Activated CD4-positive, CD25-positive, alpha-beta regulatory T cell treated with anti-CD3 and anti-CD28 coated beads, Interleukin-2, amount 50 U/mL, for 24 hours (primary cell): ENCODE results near the gene COL5A2.

Experiments used
- ATAC-seq, 2 donors: fragments of 150-1000 bp; cut with Tn5 transposase; one replicate each; pipeline ENCODE4 v1.10.0; 2021; ENCODE audit warnings: mild to moderate bottlenecking in 1 of 2, moderate library complexity in 1 of 2

The COL5A2 gene

DNA sequence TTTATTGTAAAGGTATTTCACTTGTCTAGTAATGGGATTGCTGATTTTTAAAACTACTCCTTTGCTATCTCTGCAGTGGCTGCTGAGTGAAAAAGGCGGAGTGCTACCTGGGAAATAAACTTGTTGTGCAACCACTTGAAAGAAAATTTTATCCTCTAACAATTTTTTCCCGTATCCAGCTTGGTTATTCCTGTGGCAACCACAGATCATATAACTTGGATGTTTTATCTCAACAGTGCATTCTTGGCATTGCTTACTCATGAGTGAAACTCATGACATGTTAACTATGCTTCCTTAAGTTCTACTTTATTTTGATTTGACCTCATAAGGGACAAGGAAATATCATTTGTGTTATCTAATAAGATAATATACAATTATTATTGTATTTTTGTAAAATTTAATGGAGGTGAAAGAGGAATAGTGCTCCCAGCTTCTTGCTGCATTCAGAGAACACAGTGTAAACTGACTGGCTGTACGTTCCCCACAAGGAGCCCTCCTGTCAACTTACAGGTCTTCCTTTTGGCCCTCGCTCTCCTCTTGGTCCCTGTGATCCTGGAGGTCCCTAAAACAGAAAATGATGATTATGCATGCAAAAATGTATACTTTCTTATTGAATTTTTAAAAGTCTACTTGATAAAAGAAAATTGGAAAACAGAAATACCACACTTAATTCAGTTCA lies 82.7 kb downstream of the COL5A2 start:
- no peak for ATAC-seq

DNA sequence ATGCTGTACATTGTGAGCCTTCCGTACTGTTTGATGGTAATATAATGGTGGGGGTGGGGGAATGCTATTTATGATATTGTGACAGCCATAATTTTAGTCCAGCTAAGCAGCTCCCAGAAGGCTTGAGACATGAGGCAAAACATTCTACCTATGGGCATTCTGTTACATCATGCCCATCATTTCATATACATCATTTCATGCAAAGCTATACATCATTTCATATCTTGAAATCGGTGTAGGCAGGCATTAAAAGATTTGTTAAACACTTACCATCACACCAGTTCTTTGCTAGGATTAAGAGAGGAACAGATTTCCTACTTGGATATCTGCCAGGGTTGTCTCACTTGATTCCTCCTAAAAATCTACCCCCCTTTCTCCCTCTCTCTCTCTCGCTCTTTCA lies 84.5 kb downstream of the COL5A2 start:
- ATAC-seq: no peak

DNA sequence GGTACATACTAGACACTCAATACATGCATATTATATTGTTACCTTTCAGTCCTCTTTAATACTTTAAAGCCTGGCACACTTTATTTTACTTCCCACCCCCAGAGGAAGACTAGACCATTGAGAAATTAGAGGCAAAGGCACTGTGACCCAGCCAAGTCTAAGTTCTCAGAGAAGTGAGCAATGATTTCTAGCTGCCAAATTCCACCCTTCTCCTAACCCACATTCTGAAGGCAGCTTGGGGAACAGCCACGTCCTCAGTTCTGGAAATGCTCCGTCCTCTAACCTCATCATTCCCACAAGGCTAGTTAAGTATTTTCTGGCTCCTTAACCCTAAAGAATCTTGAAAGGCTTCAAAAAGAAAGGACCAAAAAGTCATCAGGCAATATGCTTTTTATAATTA lies 86.6 kb downstream of the COL5A2 start:
- ATAC-seq: no peak

DNA sequence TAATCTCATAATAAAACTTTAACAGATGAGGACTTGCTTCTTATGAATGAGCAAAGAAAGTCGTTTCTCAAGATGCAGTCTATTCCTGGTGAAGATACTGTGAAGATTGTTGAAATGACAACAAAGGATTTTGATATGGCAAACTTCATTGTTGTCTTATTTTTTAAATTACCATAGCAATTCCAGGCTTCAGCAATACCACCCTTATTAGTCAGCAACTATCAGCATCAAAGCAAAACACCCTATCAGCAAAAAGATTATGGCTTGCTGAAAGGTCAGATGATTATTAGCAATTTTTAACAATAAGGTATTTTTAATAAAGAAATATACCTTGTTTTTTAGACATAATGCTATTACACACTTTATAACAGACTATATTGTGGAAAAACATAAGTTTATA lies 88.3 kb downstream of the COL5A2 start:
- no peak for ATAC-seq

DNA sequence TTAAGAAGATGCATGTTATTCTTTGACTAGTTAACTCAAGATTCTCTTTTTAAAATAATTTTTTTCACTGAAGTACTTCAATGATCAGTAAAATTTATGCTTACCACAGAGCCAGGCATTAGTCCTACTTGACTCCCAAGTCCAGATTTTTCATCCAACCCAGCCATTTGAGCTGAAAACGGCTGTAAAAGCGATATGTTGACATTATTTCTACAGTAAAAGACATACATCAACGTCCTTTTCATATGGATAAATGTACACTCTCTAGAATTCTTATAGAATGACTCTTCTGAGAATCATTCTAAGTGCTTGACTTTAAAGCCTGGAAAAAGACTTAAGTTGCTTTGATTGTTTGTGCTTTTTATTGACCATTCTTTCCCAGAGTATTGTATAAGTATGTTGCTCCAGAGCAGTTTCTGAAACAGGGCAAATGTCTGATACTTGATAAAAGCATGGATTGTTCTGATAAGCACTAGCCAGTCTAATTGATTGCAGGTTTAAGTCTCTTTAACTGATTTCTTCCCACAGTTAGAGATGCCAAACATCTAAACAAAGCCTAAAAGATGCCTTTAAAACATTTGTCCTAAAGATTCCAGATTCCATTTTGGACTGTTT lies 90.9 kb downstream of the COL5A2 start:
- ATAC-seq: no peak

DNA sequence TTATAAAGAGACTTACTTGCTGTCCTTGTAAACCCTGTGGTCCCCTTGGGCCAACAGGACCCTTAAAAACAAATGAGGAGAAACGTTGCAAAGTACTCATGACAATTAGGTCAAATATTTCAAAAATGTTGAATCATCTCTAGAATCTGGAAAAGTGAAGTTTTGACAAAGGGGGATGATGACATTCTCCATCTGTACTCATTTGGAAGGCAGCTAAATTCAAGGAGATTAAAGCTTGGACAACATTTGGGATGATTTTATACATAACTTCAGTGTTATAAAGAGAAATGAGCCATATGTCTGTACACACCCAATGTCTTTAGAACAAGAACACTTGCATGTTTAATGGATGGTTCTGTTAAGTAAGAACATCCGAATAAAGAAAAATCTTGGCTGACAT lies 92.9 kb downstream of the COL5A2 start:
- ATAC-seq: no peak

DNA sequence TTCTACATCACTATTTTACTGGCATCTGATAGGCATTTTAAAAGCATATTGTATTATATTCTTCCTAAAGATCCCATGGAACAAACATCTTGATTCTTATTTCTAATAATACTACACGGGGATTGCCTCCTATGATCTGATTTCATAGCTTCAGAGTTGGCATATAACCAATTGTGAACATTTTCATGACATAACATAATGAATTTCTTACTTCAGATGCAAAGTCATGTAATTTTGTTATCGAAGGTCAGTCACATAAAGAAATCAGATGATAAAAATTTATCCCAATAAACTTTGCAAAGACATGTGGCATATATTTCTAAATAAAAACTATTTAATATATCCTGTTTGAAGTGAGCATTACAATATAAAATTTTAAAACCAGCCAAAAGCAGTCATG lies 93.3 kb downstream of the COL5A2 start:
- ATAC-seq: no peak

DNA sequence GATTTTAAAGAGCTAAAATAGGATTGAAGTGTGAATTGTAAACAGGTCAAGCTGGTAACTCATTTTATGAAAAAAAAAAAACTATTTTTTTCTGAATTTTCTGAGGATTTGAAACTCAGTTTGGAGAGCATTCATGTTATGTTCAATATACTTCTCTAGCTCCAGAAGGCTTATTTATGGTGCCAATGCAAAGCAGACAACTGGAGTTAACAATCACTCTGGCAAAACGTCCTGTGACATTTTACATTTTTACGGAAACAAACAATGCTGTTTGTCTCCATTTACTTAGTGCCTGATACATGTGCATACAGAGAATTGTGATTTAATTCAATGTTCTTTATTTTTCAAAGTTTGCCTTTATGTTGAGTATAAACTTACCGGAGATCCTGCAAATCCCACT lies 96.0 kb downstream of the COL5A2 start:
- no peak for ATAC-seq

DNA sequence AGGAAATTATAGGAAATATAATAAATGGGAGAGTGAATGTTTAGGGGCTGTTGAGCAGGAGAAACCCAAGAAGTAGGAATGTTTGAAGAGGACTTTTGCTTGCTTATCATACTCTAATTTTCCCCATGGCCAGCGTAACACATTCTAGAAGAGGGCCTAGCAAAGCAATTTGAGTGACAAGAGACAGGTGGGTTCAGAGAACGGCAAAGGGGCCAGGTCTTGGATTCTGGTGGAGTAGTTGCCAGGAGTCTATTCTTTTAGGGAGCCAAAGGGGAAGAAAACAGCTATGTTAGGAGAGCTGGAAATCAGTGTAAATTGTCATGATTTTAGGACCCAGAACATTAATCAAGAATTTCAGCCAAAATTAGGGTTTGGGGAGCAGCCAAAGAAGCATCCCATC lies 96.5 kb downstream of the COL5A2 start:
- no peak for ATAC-seq

DNA sequence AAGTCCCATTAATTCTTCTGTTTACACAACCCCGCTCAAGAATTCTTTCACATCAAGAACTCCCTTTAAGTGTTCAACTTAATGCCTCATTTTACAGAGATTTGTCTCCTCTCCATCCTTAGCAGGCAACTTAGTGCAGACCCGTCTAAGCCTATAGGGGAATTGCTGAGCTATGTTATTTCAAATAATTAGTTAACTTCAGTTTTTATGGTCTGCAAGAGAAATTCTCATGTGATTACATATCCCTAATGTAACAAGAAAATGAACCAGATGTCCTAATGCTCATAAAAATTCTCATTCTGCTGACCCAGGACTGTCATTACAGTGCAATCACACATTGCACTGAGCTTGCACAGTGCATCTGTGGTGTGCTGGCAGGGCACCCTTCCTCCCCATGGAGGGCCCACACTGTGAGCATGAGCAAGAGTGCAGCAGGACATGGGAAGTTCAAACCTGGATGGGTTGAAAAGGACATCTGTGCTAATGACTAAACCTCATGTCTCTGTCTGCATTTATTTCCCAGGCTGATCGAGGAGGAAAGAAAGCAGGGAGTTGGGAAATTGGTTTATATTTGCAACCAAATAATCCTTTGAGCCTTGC lies 97.1 kb downstream of the COL5A2 start:
- ATAC-seq: no peak

DNA sequence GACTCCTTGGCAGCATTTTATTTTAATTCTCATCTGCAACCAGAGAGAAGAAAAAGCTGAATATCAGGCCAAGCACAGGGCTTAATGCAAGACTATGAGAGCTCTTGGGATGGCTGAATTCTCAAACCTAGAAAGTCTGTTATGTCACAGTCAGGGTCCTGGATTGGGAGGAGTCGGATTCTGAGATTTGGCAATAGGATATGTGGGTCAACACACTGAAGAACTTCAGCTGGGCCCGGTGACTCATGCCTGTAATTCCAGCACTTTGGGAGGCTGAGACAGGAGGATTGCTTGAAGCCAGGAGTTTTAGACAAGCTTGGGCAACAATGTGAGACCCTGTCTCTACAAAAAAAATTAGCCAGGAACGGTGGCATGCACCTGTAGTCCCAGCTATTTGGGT lies 103.0 kb downstream of the COL5A2 start:
- no peak for ATAC-seq

DNA sequence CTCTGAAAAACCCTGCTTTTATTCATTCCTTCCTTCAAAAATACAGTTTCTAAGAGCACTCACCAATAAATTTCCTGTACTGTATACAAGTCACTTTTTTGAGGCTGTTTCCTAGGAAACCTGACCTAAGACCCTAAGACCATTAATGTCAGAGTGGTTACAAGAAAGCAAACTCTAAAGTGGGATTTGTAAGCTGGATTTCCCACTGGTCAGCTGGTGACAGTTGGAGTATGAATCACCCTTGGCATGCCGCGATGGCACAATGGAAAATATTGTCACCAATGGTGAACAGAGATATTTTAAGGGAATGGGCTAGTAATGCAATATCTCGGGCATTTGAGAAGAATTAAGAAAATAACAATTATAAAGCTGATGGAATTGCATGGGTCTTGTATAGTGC lies 103.4 kb downstream of the COL5A2 start:
- no peak for ATAC-seq

DNA sequence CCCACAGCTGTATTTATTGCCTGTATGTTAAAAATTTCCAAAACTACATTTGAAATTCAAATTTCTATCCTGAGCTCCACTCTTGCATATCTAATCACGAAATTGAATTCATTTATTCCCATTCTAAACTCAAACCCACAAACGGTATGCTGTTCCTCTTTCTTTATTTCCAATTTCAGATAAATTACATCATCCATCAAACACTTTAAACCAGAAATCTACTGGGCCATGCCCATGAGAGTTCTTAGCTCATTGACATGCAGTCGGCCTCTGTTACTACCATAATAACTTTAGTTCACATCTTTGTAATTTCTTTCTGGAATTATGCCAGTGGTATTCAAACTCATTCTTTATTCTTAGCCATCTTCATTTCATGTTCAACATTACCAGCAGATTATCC lies 105.1 kb downstream of the COL5A2 start:
- no peak for ATAC-seq

DNA sequence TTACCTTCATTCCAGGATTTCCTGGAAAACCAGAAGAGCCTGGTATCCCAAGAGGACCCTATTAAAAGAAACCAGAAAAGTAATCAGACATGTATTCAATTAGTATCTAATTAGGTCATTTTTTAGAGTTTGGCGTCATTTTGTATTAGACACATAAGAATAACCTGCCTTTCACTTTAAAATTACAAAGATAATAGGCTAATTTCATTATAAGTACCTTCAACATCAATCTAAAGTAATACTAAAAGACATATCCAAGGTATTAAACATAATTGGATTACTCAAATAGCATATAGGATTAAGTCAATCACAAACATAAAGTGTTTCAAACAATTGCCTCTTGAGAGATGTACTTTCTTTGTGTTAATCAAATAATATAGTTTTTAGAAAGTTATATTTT lies 107.5 kb downstream of the COL5A2 start:
- no peak for ATAC-seq

DNA sequence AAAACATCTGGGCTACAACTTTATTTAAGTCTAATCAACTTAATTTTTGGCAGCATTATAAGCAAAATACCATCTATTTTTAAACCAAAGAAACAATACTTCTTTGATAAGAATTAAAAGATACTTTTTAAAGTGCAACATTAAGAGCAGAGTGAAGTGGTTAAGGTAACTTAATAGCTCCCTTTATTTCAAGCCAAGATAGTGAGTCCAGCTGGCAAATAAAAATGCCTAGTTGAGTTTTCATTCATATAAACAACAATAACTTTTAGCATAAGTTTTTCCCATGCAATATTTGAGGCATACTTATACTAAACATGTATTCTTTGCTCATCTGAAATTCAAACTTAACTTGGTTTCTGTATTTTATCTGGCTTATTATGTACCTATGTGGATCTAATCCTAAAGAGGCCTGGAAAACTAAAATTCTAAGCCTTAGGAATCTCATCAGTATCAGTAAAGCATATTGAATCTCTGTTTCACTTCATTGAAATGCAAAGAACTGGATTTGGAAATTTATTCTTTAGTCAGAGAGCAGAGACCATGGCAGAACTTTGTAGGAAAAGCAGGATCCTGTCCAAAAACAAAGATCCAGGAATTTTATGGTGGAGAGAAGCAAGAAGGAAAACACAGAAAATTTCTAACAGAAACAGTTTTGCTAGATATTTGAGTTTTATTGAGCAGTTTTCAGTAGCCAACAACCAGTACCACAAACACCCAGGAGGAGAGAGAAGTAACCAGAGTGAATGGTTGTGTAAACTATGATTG lies 109.5 kb downstream of the COL5A2 start:
- ATAC-seq: no peak

DNA sequence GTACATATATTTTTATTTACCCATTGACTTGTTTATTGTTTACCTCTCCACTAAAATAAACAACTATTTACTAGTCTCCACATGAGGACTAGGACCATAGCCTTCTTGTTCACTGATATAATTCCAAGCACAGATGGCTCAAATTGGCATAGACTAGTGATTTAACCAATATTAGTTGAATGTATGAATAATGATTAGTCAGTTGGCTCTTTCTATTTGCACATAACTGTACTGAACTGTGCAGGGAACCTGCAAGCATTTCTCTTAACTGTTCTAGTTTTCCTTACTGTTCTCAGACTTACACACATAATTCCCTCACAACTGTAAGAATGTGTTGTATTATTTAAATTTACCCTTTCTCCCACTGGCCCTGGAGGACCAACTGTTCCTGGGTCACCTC lies 113.5 kb downstream of the COL5A2 start:
- no peak for ATAC-seq

DNA sequence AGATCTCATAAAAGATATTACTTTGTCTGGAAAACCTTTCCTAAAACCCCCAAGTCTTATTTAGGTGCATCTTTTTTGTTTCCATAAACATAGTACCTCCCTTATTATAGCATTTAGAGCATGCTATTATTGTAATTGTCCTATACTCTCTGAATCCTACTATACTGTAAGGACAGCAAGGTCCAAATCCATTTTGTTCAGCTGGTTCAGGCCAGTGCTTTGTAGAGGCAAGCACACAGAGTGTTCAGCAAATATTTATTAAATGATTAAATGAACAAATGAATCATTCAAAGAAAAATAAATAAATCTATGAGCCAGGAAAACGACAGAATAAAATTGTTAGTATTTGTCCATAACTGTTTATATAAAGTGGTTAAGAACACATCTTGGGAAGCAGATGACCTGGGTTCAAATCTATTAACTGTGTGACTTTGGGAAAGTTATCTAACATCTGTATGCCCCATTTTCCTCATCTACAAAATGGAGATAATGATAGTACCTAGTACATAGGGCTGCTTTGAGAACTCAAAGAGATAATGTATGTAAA lies 119.4 kb downstream of the COL5A2 start:
- ATAC-seq: no peak

DNA sequence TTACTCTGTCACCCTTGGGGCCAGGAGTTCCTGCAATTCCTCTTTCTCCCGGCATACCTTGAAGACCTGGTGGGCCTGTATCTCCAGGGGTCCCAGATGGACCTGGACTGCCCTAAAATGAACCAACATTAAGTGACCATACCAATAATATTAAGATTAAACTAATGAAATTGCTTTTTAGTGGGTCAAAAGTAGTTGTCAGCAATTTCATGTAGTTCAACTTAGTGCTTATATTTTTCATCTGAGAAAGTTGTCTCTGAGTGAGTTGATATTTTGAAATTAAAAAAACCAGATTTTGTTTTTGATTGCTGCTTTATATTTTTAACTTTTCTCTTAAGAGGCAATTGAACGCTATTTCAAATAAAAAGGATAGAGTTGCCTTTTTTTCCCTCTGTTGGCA lies 122.2 kb downstream of the COL5A2 start:
- ATAC-seq: no peak

DNA sequence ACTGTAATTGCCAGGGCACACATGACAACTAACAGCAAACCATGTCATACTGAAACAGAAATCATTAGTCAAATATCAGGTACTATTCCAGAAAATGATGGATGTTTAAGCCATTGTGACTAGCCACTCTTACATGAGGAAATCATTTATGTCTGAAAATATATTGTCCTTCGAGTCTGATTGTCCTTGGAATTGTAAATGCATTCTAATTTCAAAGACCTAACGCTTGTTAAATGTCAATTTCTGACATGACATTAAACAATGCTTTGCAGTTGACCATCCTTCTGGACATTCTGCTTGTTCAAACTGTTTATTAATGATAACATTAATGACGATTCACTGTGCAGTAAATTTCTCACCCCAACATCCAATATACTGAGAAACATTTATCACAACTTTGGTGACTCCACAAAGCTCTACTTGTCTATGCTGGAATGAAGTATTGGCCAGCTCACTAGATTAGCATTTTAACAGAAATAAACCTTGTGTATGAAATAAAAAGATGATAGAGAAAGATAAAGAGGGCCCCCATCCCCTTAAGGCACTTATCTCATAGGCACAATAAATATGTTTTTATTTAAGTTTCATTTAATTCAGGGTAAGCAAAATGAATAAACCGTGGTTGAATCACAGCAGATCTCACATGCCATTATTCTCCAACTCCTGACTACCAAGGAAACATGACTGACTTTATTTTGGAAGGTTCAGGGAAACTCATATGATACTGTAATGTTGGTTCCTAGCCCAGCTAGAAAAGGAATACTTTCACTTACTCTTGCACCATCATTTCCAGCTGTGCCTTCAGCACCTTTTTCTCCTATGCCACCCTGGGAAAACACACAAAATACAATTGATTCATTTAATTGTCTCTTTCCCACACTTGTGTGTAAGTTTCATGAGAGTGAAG lies 123.1 kb downstream of the COL5A2 start:
- no peak for ATAC-seq

DNA sequence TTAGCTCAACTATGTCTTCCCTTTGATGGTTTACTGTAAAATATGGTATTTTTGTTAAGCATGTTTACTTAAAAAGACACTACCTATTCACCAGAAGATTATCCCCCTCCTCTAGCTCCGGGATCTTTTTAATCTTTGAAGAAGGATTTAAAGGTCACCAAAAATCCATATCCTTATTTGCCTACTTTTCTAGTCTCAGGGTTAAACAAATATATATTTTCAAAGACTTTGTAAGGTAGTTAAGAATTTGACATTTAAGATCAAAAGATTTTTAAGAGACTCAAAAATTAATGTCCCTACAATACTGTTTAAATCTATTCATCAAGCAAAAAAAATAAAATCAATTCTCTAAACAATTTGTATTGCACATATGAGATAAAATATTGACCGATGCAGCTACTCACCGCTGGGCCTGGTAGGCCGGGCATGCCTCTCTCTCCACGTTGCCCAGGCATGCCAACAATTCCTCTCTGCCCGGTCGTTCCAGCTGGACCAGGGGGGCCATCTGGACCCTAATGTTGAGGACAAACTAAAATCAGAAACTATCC lies 129.3 kb downstream of the COL5A2 start:
- ATAC-seq: no peak

DNA sequence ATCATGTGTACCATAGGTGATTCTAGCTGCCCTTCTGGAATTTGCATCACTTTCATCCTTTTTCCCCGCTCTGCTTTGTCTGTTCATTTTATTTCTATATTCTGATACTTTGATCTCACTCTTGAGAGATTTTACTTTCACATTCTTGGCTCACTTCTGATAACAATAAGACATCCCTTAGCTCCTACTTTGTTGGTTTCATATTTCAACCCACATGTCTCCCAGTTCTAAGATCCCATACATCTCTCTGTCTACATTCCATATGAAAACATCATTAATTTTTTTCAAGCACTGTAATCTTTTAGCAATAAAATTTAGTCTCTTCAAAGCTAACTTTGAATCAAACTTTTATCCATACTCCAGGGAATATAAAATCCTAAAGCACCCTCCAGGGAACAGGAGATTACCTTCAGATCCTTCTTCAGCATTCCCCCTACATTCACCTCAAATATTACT lies 129.8 kb downstream of the COL5A2 start:
- ATAC-seq: no peak

DNA sequence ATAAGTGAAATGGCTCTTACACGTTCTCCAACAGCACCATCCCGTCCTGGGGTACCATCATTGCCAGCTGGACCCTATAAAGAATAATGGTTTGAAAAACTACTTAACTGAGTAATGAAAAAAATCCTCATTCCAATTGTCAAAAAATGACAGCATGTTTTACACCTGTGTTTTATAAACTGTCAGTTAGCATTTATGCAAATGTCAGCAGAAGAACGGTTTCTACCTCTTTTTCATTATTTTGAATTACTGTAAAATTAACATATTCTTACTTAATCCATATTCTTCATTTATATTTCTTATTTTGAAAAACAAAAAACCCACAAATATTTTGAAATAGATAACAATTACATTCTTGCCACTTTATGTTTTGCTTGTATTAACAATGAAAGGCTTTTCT lies 131.4 kb downstream of the COL5A2 start:
- no peak for ATAC-seq
